ENCODE results near the gene RECQL.

RECQL gene

GRCh38 chr12:21501258-21502163 lies at the start of gene RECQL, which contains the start of gene GOLT1B:
Gene RECQL, minus strand, starts transcription at chr12:21501635. Its CDS starts 2,065 bp downstream, at chr12:21499570.
Gene GOLT1B, plus strand, starts transcription at chr12:21501789. Its CDS starts 135 bp downstream, at chr12:21501924.
- DNase-seq (ENCODE audit: low spot score): peak; percentile 96

GRCh38 chr12:21547437-21547836 lies 46.0 kb upstream of the RECQL start:
- no peak for DNase-seq (ENCODE audit: low spot score)

- no peak for DNase-seq (ENCODE audit: low spot score)
Observed at GRCh38 chr12:21546716-21547115, 45.3 kb upstream of the RECQL start.

GRCh38 chr12:21545557-21545956 lies 44.1 kb upstream of the RECQL start:
- no peak for DNase-seq (ENCODE audit: low spot score)

GRCh38 chr12:21543151-21543550 lies 41.7 kb upstream of the RECQL start:
- no peak for DNase-seq (ENCODE audit: low spot score)

GRCh38 chr12:21542403-21542802 lies 41.0 kb upstream of the RECQL start:
- no peak for DNase-seq (ENCODE audit: low spot score)

GRCh38 chr12:21541773-21542172 lies 40.3 kb upstream of the RECQL start:
- DNase-seq (ENCODE audit: low spot score): no peak

GRCh38 chr12:21539797-21540196 lies 38.4 kb upstream of the RECQL start:
- DNase-seq (ENCODE audit: low spot score): no peak

GRCh38 chr12:21538061-21538653 lies 36.7 kb upstream of the RECQL start:
- DNase-seq (ENCODE audit: low spot score): no peak

GRCh38 chr12:21529456-21529855 lies 28.0 kb upstream of the RECQL start:
- DNase-seq (ENCODE audit: low spot score): no peak

GRCh38 chr12:21528953-21529352 lies 27.5 kb upstream of the RECQL start:
- no peak for DNase-seq (ENCODE audit: low spot score)

GRCh38 chr12:21527451-21528180 lies 26.2 kb upstream of the RECQL start:
- DNase-seq (ENCODE audit: low spot score): peak; percentile 74

GRCh38 chr12:21526721-21527345 lies 25.4 kb upstream of the RECQL start:
- DNase-seq (ENCODE audit: low spot score): no peak

GRCh38 chr12:21526053-21526452 lies 24.6 kb upstream of the RECQL start, which contains the start of gene SPX:
Gene SPX, plus strand, starts transcription at chr12:21526296. Its CDS starts 177 bp downstream, at chr12:21526473.
- DNase-seq (ENCODE audit: low spot score): no peak

- no peak for DNase-seq (ENCODE audit: low spot score)
Observed at GRCh38 chr12:21523148-21523547, 21.7 kb upstream of the RECQL start.

- DNase-seq (ENCODE audit: low spot score): no peak
Observed at GRCh38 chr12:21521541-21521940, 20.1 kb upstream of the RECQL start.

GRCh38 chr12:21518451-21518850 lies 17.0 kb upstream of the RECQL start:
- DNase-seq (ENCODE audit: low spot score): no peak

- no peak for DNase-seq (ENCODE audit: low spot score)
Observed at GRCh38 chr12:21516281-21516680, 14.8 kb upstream of the RECQL start.

- DNase-seq (ENCODE audit: low spot score): no peak
Observed at GRCh38 chr12:21509768-21510167, 8.3 kb upstream of the RECQL start.

- DNase-seq (ENCODE audit: low spot score): no peak
Observed at GRCh38 chr12:21507849-21508248, 6.4 kb upstream of the RECQL start.

GRCh38 chr12:21505888-21506287 lies 4.5 kb upstream of the RECQL start:
- DNase-seq (ENCODE audit: low spot score): no peak

- DNase-seq (ENCODE audit: low spot score): no peak
Observed at GRCh38 chr12:21502872-21503271, 1.4 kb upstream of the RECQL start.

Measured in AG20443 (cell line).